Ishikawa (cell line): ENCODE results near the gene NTNG1.

Experiments used
- EGR1 ChIP-seq: IDR thresholded peaks from 2 replicates; pipeline ENCODE4 v1.6.1; 2012
- EP300 ChIP-seq: IDR thresholded peaks from 2 replicates; pipeline ENCODE4 v1.6.1; 2012; ENCODE audit warnings: borderline replicate concordance
- FOXM1 ChIP-seq: IDR thresholded peaks from 2 replicates; pipeline ENCODE4 v1.6.1; 2012; ENCODE audit warnings: low read depth, borderline replicate concordance
- MAX ChIP-seq: IDR thresholded peaks from 2 replicates; pipeline ENCODE4 v1.6.1; 2012
- REST ChIP-seq: IDR thresholded peaks from 2 replicates; pipeline ENCODE4 v1.6.1; 2012; ENCODE audit warnings: low read depth, mild to moderate bottlenecking
- TCF12 ChIP-seq: IDR thresholded peaks from 2 replicates; pipeline ENCODE4 v1.6.1; 2012; ENCODE audit warnings: low read depth
- YY1 ChIP-seq: IDR thresholded peaks from 2 replicates; pipeline ENCODE4 v1.6.1; 2012; ENCODE audit warnings: low read depth
- ZBTB7A ChIP-seq: IDR thresholded peaks from 2 replicates; pipeline ENCODE4 v1.6.1; 2012; ENCODE audit warnings: low read depth
- TF ChIP-seq, protein P1 (sequence below): IDR thresholded peaks from 2 replicates; pipeline ENCODE4 v1.6.1; 2012

DNA sequence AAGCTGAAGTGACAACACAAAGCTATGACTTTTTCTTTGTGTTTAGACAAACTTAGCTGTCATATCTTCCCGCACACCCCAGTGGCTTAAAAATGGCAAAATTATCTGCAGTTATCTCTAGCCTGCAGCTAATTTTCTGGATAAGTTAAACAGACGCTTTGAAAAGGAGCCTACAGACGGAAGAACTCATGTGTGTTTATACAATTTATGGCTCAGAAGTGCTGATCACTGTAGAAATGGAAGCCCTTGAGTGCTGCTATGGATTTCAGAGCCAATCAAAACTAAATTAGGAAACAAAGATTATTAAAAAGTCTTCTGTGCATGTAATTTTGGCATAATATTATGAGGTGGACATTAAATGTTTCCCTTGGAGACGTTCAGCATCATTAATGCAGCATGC is 11.6 kb downstream of the NTNG1 start:
- no peak for TF ChIP-seq REST
- no peak for TF ChIP-seq FOXM1
- no peak for TF ChIP-seq ZBTB7A
- TF ChIP-seq MAX: no peak
- no peak for TF ChIP-seq EGR1
- no peak for TF ChIP-seq YY1
- TF ChIP-seq EP300: no peak
- TF ChIP-seq TCF12: no peak
- TF ChIP-seq, protein P1, sequence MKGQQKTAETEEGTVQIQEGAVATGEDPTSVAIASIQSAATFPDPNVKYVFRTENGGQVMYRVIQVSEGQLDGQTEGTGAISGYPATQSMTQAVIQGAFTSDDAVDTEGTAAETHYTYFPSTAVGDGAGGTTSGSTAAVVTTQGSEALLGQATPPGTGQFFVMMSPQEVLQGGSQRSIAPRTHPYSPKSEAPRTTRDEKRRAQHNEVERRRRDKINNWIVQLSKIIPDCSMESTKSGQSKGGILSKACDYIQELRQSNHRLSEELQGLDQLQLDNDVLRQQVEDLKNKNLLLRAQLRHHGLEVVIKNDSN: no peak
